Measurements from ENCODE around the gene SYNDIG1.

The SYNDIG1 gene

GRCh38 chr20:24473435-24474223 is 4.2 kb downstream of the SYNDIG1 start:
- H3K27me3 ChIP-seq (ENCODE audit: insufficient read depth, poor library complexity, severe bottlenecking), result peaks cover 41% of the 10 kb centered on the region
- no peak for TF ChIP-seq REST (IDR thresholded peaks at IDR 0.05; ENCODE audit: insufficient replicate concordance, low read depth)
- no peak for TF ChIP-seq POLR2AphosphoS5 (IDR thresholded peaks at IDR 0.05; ENCODE audit: low read depth)
- TF ChIP-seq SPI1 (IDR thresholded peaks at IDR 0.05; ENCODE audit: borderline replicate concordance, low read depth), result no peak
- no peak for TF ChIP-seq GABPA (IDR thresholded peaks at IDR 0.05; ENCODE audit: low read depth)
- TF ChIP-seq CTCF (IDR thresholded peaks at IDR 0.05; ENCODE audit: insufficient read depth, low read length), result no peak

GRCh38 chr20:24477831-24478547 is 8.6 kb downstream of the SYNDIG1 start:
- H3K27ac ChIP-seq (replicated peaks), result no peak overlapping the region
- peaks cover 9% of the 10 kb centered on the region for H3K27me3 ChIP-seq (ENCODE audit: insufficient read depth, poor library complexity, severe bottlenecking)
- no peak for DNase-seq (ENCODE audit: low read depth in 1 of 2, low spot score in 1 of 2)
- no peak for TF ChIP-seq REST (IDR thresholded peaks at IDR 0.05; ENCODE audit: insufficient replicate concordance, low read depth)
- no peak for TF ChIP-seq POLR2AphosphoS5 (IDR thresholded peaks at IDR 0.05; ENCODE audit: low read depth)
- TF ChIP-seq GABPA (IDR thresholded peaks at IDR 0.05; ENCODE audit: low read depth), result no peak
- no peak for TF ChIP-seq SPI1 (IDR thresholded peaks at IDR 0.05; ENCODE audit: borderline replicate concordance, low read depth)
- TF ChIP-seq CTCF (IDR thresholded peaks at IDR 0.05; ENCODE audit: insufficient read depth, low read length), result no peak
- no peak overlapping the region for H3K4me3 ChIP-seq (replicated peaks; ENCODE audit: insufficient read depth, low read length)

More at GRCh38 chr20:24473435-24474223, 4.2 kb downstream of the SYNDIG1 start:
- Histone ChIP-seq H3K4me3 (replicated peaks; ENCODE audit: insufficient read depth, low read length) (no peak overlapping the region), H3K27ac (replicated peaks) (no peak overlapping the region)
- no peak for DNase-seq (ENCODE audit: low read depth in 1 of 2, low spot score in 1 of 2)

- no peak for TF ChIP-seq REST (IDR thresholded peaks at IDR 0.05; ENCODE audit: insufficient replicate concordance, low read depth)
- no peak for TF ChIP-seq CTCF (IDR thresholded peaks at IDR 0.05; ENCODE audit: insufficient read depth, low read length)
- no peak for TF ChIP-seq SPI1 (IDR thresholded peaks at IDR 0.05; ENCODE audit: borderline replicate concordance, low read depth)
- TF ChIP-seq POLR2AphosphoS5 (IDR thresholded peaks at IDR 0.05; ENCODE audit: low read depth), result no peak
- TF ChIP-seq GABPA (IDR thresholded peaks at IDR 0.05; ENCODE audit: low read depth), result no peak
- Histone ChIP-seq H3K27me3 (ENCODE audit: insufficient read depth, poor library complexity, severe bottlenecking) (peaks cover 9% of the 10 kb centered on the region), H3K4me3 (replicated peaks; ENCODE audit: insufficient read depth, low read length) (no peak overlapping the region), H3K27ac (replicated peaks) (no peak overlapping the region)
- DNase-seq (ENCODE audit: low read depth in 1 of 2, low spot score in 1 of 2), result no peak
These were observed 9.2 kb downstream of the SYNDIG1 start for GRCh38 chr20:24478584-24478983.
